GM21737 (cell line): ENCODE measurements around the gene S100A8.

Experiments
- ATAC-seq: cut with Tn5 transposase; IDR thresholded peaks from one replicate; pipeline ENCODE4 v1.9.1; 2021; ENCODE audit warnings: mild to moderate bottlenecking, moderate library complexity; ENCODE audit not compliant: unreplicated experiment

The S100A8 gene

DNA sequence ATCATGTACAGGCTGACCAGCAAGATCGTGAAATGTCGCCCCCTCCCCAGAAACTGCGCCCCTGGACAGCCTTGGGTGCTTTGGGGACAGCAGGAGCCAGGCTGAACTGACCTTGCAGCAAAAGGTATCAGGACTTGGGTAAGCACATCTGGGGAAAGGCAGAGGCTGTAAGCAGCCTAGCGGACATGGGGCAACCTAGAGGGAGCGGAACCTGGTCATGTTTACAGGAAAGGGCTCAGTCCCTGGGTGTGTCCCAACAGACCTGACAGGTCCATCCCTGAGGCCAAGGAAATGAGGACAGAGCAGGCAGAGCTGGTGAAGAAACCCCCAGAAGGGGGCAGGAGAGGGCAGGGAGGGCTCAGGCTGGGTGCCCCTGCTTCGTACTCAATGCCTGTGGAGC, 3.1 kb upstream of the S100A8 start:
- ATAC-seq, result no peak

DNA sequence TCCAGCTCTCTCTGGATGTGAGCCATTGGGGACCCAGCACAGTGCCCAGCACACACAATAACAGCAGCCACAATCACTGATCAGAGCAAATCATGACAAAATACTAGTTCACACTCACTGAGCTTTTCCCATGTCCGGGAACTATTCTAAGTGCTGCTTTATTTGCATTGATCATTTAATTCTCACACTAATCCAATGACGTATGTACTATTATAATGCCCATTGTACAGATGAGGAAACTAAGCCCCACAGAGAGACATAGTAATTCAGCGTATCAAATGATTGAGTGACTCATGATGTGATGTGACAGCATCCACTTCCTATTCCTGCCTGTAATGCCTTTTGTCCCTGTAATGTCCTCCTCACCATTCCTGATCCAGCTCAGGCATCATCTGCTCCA, 1.9 kb upstream of the S100A8 start:
- no peak for ATAC-seq

DNA sequence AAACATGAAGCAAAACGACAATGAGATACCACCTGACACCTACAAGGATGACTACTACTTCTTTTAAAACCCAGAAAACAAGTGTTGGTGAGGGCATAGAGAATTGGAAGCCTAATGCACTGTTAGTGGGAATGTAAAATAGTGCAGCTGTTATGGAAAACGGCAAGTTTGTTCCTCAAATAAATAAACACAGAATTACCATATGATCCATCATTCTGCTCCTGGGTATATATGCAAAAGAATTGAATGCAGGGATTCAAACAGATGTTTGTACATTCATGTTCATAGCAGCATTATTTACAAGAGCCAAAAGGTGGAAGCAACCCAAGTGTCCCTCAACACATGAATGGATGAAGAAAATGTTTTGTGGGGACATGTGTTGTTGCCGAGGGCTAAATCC, 1.4 kb upstream of the S100A8 start:
- ATAC-seq, result no peak

DNA sequence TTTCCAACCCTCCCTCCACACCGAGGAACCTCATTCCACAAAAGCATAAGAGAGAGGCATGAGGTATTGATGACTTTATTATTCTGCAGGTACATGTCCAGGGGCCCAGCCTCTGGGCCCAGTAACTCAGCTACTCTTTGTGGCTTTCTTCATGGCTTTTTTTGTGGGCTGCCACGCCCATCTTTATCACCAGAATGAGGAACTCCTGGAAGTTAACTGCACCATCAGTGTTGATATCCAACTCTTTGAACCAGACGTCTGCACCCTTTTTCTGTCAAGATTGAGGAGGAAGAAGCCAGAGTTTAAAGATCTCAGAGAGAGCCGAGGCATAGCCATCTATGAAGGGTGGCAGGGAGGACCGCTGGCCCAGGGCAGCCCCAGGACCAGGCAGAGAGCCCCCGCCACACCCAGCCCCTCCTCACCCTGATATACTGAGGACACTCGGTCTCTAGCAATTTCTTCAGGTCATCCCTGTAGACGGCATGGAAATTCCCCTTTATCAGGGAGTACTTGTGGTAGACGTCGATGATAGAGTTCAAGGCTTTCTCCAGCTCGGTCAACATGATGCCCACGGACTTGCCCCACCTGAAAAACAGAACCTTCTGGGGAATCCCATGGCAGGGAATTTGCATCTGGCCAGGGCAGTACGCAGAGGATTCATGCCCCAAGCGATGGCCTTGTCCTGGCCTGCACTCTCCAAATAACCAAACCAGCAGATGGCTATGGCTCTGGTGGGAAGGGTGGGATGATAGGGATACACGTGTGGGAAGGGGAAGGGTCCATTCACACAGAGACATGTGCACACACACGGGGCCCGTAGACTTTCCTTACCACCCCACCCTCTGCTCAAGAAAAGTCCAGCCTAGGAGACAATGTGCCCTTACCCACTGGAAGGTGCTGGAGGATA, 647 bp downstream of the S100A8 start:
- no peak for ATAC-seq

DNA sequence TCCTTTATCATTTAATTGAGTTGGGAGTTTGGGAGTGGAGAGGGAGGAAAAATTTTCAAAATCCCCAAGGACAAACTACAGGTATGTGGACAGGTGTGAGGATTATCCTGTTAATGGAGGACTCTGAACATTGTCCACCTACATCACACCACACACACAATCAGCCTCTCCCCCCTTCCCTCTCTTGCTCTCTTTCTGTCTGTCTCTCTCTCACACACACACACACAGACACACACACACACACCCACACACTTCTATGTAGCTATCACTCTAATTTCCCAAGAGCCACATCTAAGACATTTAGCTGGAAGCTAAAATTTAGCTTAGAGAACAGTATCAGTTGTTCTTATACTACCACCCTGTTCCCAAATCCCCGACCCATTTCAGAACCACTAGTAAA, 1.5 kb downstream of the S100A8 start:
- no peak for ATAC-seq

DNA sequence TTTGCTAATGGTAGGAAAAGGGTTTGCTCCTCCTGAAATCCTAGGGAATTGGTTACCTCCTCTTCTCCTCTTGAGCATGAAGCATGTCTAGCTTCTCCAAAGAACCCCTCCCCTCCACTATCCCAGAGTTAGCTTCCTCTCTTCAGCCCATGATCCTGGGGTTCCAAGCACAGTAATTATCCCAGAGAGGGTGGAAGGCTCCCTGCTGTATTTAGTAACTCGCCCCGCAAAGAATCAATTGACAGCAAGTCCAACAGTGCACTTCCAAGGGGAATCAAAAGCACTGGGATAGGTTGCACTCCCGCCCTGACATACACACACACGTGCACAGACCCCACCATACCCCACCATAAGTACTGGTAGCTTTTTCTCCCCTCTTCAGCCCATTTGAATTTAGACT, 3.1 kb downstream of the S100A8 start:
- no peak for ATAC-seq

DNA sequence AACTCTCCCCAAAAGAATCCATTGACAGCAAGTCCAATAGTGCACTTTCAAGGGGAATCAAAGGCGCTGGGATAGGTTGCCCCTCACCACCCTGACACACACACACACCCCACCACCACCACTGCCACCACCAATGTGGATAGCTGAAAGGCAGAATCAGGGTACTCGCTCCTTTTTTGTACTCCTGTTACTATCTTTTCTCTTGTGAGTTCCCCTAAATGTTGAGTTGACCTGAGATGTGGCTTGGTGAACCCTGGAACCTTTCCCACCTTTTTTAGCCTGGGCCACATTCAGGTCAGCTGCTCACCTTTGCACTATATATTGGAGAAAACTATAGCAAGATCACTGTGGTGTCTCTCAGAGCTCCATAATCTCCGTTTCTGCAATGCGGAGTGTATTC, 3.9 kb downstream of the S100A8 start:
- ATAC-seq, result no peak

DNA sequence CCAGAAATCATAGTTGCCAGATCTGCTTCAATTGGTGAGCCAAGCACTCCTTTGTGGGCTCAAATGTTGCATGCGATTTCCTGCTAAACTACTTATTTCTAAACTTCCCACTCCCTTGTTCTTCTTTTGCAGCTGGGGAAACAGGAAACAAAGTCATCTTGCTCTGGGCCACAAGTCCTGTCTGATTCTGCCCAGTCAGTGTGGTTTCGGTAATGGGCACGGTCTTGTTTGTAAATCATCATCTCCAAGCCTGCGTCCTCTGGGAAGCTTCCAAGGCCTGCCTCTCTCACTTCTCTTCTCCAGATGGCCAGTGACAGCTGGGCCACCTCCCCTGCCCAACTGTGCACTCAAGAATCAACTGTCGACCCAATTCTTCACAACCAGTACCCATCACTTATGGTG, 4.4 kb downstream of the S100A8 start:
- ATAC-seq, result no peak

DNA sequence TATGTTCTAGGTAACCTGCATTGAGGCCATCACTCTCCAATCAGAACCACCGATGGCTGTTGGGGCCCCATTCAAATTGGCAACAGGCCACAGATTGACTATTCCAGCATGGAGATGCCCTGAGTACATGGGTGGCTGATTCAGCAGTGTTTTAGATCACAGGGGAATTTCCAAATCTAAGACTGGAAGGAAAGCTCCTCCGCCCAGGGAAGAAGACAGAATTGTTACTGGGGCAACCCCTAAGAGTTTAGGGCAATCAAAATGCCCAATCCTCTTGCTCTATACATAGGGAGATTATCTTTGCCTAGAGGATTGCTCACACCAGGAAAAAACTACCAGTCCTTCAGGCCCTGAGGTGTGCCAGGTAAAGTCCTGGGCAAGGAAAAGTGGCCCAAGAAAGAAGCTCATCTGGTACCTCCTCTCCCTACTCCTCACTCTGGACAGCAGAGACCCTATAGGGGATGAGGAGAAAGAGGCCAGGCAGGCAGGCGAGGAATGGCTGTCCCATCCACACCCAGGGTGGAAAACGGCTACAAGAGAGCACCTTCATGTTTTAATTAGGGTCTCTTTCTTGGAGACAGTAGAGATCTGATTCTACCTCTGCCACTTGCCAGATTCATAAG, 5.8 kb downstream of the S100A8 start:
- ATAC-seq, result no peak

DNA sequence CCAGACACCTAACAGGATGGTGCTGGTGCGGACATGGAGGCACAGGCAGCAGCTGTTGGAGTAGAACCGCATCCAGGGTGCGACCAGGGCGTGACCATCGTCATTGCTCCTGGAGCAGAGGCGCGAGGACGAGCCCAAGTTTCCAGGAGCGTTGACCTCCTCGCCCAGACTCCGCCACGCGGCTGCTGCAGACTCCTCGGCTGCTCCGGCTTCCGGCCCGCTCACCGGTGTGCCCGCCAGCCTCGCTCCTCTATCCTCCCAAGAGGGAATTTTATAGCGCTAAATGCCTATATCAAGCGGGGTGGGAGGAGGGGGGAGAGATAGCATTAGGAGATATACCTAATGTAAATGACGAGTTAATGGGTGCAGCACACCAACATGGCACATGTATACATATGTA, 10.2 kb downstream of the S100A8 start:
- no peak for ATAC-seq

DNA sequence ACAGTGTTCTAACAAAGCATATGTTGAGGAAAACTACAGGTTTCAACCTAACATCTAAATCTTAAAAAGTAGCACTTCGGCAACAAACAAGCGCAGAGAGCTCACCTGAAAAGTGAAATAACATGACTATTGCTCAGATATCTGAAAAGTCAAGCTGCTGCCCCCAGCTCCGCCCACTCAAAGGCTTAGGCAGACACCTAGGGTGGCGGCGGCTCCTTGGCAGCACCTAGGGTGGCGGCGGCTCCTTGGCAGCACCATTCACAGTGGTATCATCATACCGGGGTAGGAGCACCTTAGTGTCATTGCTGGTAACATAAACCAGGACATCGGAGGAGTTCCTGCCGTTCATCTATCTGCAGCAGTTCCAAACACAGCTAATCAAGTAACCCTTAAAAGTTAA, 11.3 kb downstream of the S100A8 start:
- no peak for ATAC-seq

DNA sequence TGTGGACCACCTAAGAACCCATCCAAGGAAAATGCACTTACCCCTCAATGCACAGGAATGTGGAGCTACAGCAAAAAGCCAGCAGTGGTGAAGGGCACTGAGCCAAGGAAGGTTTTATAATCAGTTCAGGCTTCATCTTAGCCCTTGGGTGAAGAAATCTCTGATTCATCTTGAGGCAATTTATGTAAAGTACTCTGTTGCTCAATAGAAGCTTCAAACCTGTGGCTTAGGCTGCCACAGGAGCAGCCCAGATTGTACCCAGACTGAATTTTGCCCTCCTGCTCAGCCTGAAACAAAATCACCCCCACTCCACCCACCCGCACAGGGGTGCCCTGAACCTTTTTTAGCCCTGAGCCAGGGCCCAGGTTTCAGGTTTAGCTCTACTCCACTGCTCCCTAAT, 15.4 kb downstream of the S100A8 start, which contains the start of gene S100A12:
TSS of gene S100A12 (minus strand) at position 111 of the 400 bp plus-strand sequence. CDS start 1,029 bp downstream, outside the sequence.
- no peak for ATAC-seq

DNA sequence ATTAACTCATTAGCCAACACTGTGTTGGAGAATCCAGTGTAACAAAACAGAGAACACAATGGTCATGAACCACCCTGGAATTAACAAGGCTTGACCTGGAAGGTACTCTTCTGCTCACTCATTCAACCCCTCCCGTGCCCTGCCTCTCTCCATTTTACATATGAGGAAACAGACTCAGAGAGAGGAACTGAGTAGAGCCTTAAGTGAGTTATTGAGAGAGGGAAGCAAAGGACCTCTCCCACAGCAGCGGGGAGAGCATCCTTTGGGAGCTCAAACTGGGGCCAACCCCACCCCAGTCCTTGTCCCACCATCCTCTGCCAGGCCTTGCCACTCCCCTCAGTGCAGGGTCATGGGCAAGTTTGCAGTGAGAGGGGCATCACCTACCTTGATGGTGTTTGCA, 16.8 kb downstream of the S100A8 start:
- no peak for ATAC-seq

DNA sequence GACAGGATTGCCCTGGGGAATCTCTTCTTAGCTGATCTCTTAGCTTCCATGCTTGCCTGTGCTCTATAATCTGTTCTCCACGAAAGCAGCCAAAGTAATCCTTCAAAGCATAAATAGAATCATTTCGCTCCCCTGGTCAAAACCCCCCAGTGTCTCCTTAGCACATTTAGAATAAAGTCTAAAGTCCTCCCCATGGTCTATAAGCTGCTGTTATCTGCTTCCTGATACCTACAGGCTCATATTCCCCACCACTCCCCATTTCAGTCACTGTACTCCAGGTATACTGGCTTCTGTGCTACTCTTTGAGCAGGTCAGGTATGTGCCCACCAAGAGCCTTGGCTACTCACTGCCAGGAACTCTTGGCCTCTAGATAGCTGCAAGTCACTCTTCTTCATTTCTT, 18.3 kb downstream of the S100A8 start:
- no peak for ATAC-seq

DNA sequence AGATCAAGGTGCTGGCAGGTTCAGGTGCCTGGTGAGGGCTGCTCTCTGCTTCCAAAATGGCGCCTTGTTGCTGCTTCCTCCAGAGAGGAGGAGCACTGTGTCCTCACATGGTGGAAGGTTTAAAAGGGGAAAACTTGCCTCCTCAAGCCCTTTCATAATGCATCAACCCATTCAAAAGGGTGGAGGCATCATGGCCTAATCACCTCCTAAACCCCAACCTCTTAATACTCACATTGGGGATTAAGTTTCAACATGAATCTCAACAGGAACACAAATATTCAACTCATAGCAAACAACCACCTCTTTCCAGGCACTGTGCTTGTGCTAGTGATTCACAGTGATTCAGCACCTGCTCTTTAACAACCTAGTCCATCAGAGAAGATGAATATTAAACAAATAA, 19.6 kb downstream of the S100A8 start:
- ATAC-seq, result no peak

DNA sequence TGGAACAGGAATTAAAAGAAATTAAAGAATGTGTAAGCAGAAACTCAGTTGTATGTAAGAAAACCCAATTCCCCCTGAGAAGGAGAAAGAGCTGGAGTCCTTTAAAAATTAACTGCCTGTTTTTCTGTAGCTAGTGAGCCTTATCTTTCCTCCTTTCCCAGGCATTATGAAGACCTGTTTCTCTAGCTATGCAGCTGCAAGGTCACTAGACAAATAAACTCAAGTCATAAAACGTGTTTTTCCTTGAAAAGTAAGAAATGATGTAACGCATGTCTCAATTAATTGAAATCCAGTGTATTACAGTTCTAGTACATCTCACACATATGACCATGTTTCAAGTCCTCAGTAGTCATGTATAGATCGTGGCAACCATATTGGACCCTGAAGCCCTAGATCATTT, 20.7 kb downstream of the S100A8 start:
- ATAC-seq, result no peak

DNA sequence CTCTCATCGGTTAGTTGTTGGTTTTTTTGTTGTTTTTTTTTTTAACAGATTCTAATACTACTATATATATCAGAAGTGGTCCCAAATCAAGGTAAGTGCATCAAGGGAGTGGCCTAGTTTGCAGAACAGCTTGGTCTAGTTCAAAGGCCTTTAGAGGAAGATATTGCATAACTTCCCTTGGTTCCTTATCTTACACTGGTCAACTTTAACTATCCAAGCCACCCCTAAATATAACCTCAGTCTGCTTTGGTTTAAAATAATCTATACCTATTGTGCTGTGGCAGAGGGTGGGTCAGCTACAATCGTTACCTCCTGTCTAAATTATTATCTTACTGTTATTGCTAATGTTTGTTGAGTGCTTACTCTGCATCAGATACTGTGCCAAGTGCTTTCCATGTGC, 22.4 kb downstream of the S100A8 start:
- no peak for ATAC-seq

DNA sequence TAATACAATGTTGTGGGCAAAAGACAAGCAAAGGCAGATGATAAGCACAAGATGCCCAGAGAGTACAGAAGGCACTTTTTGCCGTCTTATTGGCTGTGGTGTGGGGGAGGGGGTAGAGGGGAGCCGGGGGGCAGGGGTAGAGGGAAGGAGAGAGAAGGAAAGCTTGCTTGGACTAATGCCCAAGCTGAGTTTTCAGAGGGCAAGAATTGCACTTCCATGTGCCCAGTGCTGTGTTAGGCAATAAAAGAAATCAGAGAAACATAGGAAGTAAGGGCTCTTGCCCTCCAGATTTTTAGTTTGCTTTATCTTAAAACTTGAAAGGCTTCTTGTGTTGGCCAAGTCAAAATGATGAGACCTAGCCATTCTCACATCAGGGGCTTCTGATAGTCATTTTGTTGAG, 23.8 kb downstream of the S100A8 start:
- ATAC-seq, result no peak

DNA sequence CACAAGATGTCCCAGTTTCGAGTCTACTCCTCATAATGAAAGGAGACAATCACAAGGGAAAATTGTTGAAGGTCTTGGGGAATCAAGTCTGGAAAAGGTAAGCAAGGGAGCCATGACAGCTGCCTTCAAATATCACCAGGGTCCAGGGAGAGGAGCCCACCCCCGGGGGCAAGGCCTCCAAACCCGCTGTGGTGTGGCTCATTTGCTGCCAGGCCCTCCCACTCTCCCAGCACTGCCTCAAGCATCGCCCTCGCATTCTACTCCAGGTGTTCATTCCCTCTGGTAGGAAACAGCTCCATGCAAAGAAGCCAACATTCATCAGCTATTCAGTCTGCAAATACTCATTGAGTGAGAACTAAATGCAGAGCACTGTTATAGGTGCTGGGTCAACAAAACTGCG, 24.6 kb downstream of the S100A8 start:
- no peak for ATAC-seq

DNA sequence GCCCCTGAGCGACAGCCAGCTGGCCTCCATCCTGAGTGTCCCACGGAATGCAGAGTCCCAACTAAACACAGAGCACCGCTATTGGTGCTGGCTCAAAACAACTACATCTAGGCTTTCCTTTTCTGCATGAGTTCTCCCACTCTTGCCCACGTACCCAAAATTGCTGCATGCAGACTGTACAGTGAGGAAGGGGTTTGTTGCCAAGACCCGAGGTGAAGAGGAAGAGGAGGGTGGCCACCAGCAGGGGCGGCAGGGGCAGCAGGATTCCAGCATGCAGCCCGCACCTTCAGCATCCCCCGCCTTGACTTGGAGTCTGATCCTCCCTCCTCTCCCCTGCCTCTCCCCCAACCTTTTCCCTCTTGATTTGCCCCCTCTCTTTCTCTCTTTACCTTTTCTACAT, 25.2 kb downstream of the S100A8 start:
- no peak for ATAC-seq

DNA sequence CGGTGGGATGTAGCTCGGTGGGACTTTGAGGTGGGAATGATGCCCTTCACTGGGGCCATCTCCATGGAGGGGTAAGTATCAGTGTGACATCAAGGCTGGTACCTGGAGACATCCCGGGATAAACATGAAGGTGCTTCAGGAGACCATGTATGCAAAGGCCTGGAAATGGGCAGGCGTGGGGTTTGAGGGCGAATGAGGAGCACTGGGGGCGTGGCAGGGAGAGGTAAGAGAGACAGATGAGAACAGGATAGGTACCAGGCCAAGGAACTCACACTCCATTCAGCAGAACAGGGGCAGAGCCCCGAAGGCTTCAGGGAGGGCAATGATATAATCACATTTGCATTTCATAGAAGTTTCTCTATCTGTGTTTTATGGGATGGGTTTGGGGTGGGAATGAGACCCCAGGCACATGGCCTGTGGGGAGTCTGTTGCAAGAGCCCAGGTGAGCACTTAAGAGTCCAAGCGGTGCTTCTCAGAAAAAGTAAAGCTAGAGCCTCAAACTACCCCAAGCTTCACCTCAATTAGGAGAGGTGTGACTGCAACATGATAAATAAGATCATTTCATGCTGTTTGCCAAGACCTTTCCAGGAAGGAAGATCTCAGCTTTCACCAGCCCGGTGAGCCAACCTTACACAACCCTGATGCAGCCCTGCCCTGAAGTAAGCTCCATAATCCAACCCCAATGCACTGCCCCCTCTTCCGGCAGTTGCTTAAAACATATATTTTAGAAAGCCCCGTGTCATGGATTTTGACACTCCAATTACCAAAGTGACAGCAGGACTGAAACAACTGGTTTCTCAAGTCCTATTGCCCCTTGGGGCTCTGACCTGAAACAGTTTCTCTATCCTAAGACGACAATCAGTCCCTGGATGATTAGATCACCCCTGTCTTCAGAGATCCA, 25.9 kb downstream of the S100A8 start:
- no peak for ATAC-seq
